MCF 10A (cell line): ENCODE data around the gene FCHO1. TPM values are rescaled to one million over a fixed set of nuclear protein-coding genes. Genes with fewer than 3 reads are reported as not detected.

Experiments used
- BruUV-seq: library from RNA; stranded (reverse); fragments of 400-500 nt; replicated peaks from 2 replicates; lab custom pipeline; 2021; lab: Mats Ljungman, UMichigan
- CTCF ChIA-PET: fragments of 300-600 bp; sonication (Branson Sonifier 250); formaldehyde crosslinking; extraction: SDS; loops from one replicate; lab custom pipeline; 2021; ENCODE audit warnings: antibody characterized with exemption, inconsistent platforms; lab: Yijun Ruan, JAX
- POLR2A ChIA-PET: fragments of 300-600, 350-650 bp; sonication (Branson Sonifier 250); formaldehyde crosslinking; extraction: SDS; loops from one replicate; lab custom pipeline; 2020; ENCODE audit warnings: antibody characterized with exemption, inconsistent platforms; lab: Yijun Ruan, JAX
- DNase-seq: peaks from one replicate; pipeline ENCODE4 v3.0.0-alpha.2; 2018; ENCODE audit not compliant: unreplicated experiment
- H3K27ac Mint-ChIP-seq: one replicate; pipeline ENCODE4 v1.8.0; 2022; ENCODE audit warnings: mild to moderate bottlenecking, low read depth, mixed read lengths; ENCODE audit not compliant: unreplicated experiment
- H3K27me3 Mint-ChIP-seq: one replicate; pipeline ENCODE4 v1.8.0; 2022; ENCODE audit warnings: mixed read lengths; ENCODE audit not compliant: insufficient read depth, unreplicated experiment
- H3K36me3 Mint-ChIP-seq: one replicate; pipeline ENCODE4 v1.8.0; 2022; ENCODE audit warnings: mild to moderate bottlenecking, moderate library complexity, mixed read lengths; ENCODE audit not compliant: insufficient read depth, unreplicated experiment
- H3K4me1 Mint-ChIP-seq: one replicate; pipeline ENCODE4 v1.8.0; 2022; ENCODE audit warnings: mixed read lengths; ENCODE audit not compliant: insufficient read depth, unreplicated experiment
- H3K4me3 Mint-ChIP-seq: one replicate; pipeline ENCODE4 v1.8.0; 2022; ENCODE audit warnings: mild to moderate bottlenecking, moderate library complexity, mixed read lengths; ENCODE audit not compliant: unreplicated experiment
- H3K9me3 Mint-ChIP-seq: one replicate; pipeline ENCODE4 v1.8.0; 2022; ENCODE audit warnings: mixed read lengths; ENCODE audit not compliant: unreplicated experiment
- CTCF ChIP-seq: fragments of 200-600 bp; IDR thresholded peaks from one replicate; pipeline ENCODE4 v1.8.0; 2022; ENCODE audit warnings: antibody characterized with exemption, mild to moderate bottlenecking; ENCODE audit not compliant: unreplicated experiment
- intact Hi-C: fragments of 100-400 bp; cut with micrococcal nuclease; formaldehyde crosslinking; loops from 2 replicates; pipeline ENCODE4 v1.14.1; 2022
- total RNA-seq: library from RNA; stranded (reverse); gene quantifications from 2 replicates; pipeline ENCODE4 v1.2.3, GENCODE V29; 2022

Gene FCHO1
- total RNA-seq, 1 experiment from 2014 or later = 0.23 TPM

GRCh38 chr19:17784201-17785008 is 33.1 kb downstream of the FCHO1 start:
- H3K9me3 Mint-ChIP-seq = no peaks in the 10 kb centered on the region
- POLR2A ChIA-PET = no interaction called here
- CTCF ChIA-PET = interaction anchor here (0.6 to 3.3 kb wide), 19 partner anchors 9 to 472 kb away, joined by 3 to 23 read pairs (median 3); partner anchors contain the start of genes B3GNT3 and PGLS
- H3K36me3 Mint-ChIP-seq = no peaks in the 10 kb centered on the region
- no TSS peak for BruUV-seq
- no peak overlapping the region for H3K4me3 Mint-ChIP-seq
- TF ChIP-seq CTCF = peak; percentile 79
- H3K4me1 Mint-ChIP-seq = peaks cover 5% of the 10 kb centered on the region
- H3K27me3 Mint-ChIP-seq = no peaks in the 10 kb centered on the region
- peak; percentile 80 for DNase-seq
- no peak overlapping the region for H3K27ac Mint-ChIP-seq
- intact Hi-C loops = loop anchor here (1.0 kb wide), 1 partner anchor 71 kb away; no protein-coding TSS in a partner anchor

DNA sequence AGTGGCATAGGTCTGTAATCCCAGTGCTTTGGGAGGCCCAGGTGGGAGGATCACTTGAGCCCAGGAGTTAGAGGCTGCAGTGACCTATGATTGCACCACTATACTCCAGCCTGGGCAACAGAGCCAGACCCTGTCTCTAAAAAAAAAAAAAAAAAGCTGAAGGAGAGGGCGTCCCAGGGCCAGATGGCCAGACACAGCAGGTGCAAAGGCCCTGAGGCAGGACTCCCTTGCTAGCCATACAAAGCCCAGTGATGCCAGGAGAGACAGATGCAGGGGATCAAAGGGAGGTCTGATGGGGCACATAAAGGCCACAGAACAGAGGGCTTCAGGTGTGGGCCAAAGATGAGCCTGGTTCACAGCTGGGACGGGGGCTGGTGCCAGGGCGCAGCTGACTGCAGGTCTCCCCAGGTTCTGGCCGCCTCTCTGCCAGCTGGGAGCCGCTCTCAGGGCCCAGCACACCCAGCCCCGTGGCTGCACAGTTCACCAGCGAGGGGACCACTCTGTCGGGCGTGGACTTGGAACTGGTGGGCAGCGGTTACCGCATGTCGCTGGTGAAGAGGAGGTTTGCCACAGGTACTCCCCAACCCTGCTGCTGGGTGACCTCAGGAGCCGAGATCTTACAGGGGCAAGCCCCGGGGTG is 36.1 kb downstream of the FCHO1 start:
- H3K36me3 Mint-ChIP-seq = no peaks in the 10 kb centered on the region
- intact Hi-C loops = no loop called here
- DNase-seq = no peak
- TF ChIP-seq CTCF = no peak
- H3K4me1 Mint-ChIP-seq = peaks cover 10% of the 10 kb centered on the region
- ChIA-PET CTCF (interaction anchor here (0.6 kb wide), 1 partner anchor 358 kb away, joined by 4 read pairs; no protein-coding TSS in a partner anchor), POLR2A (no interaction called here)
- no peaks in the 10 kb centered on the region for H3K27me3 Mint-ChIP-seq
- no peaks in the 10 kb centered on the region for H3K9me3 Mint-ChIP-seq
- no TSS peak for BruUV-seq
- H3K4me3 Mint-ChIP-seq = no peak overlapping the region
- no peak overlapping the region for H3K27ac Mint-ChIP-seq

GRCh38 chr19:17788632-17789031 is 37.4 kb downstream of the FCHO1 start:
- intact Hi-C loops = no loop called here
- Mint-ChIP-seq H3K27me3 (no peaks in the 10 kb centered on the region), H3K4me3 (no peak overlapping the region), H3K27ac (no peak overlapping the region), H3K9me3 (no peaks in the 10 kb centered on the region), H3K4me1 (peaks cover 10% of the 10 kb centered on the region), H3K36me3 (no peaks in the 10 kb centered on the region)
- ChIA-PET CTCF (interaction anchor here (1.0 kb wide), 1 partner anchor 14 kb away, joined by 5 read pairs; no protein-coding TSS in a partner anchor), POLR2A (no interaction called here)
- no peak for DNase-seq
- no TSS peak for BruUV-seq
- no peak for TF ChIP-seq CTCF

DNA sequence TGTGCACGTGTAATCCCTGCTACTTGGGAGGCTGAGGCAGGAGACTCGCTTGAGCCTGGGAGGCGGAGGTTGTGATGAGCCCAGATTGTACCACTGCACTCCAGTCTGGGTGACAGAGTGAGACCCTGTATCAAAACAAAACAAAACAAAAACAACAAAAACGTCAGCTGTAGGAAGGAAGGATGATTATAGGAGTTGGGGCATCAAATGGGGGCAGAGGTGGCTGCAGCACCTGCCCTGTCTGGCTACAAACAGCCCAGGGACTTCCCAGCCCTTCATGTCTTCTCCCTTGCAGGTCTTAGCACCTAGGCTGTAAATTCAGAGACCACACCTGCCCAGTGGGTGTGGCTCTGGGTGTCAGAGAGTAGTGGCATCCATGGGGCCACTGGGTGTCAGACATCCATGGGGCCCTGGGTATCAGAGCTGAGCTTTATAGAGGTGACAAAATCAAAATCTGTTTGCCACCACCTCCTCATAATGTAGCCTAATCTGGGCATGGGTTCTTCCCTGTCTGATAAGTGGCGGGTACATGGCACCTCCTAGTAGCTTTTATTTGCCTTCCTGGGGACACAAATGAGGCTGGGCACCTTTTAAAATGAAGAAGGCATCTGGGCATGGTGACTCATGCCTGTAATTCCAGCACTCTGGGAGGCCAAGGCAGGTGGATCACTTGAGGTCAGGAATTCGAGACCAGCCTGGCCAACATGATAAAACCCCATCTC is 38.9 kb downstream of the FCHO1 start:
- Mint-ChIP-seq H3K27me3 (no peaks in the 10 kb centered on the region), H3K9me3 (no peaks in the 10 kb centered on the region), H3K4me1 (peaks cover 8% of the 10 kb centered on the region), H3K4me3 (no peak overlapping the region), H3K27ac (no peak overlapping the region), H3K36me3 (no peaks in the 10 kb centered on the region)
- no peak for TF ChIP-seq CTCF
- POLR2A ChIA-PET = no interaction called here
- no peak for DNase-seq
- intact Hi-C loops = no loop called here
- CTCF ChIA-PET = no interaction called here
- BruUV-seq = no TSS peak
